ENCODE data around the gene TRAPPC12. TPM values are rescaled to one million over a fixed set of nuclear protein-coding genes. Genes with fewer than 3 reads are reported as not detected.

TRAPPC12 gene
- polyA plus RNA-seq, 1 donor from 2014 or later = 76.2 TPM

- H3K36me3 ChIP-seq (ENCODE audit: insufficient read depth, low read length) = no peaks in the 10 kb centered on the region
Measured at GRCh38 chr2:3516831-3517230, 137.3 kb downstream of the TRAPPC12 start.

DNA sequence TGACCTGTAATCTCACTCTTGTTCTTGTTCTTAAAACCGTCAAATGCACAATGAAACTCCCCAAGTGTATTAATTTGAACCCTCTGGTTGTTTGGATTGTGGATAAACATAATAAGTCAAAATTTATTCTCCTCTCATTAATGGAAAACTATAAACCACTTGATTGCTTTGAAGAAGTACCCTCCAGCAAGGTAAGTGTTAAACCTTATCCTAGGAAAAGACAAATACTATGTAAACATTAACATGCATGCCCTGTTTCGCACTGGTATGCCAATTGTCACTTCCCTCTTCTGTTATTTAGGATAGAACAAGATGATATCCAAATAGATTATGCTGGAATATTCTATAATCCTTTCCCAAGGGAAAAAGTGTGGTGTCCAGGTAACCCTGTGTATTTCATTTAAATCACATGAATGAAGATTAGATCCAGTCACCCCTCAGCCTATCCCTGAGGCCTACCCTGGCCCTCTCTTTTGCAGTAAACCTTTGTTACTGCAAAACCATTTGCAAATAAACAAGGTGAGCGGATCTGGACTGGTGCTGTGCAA, 138.5 kb downstream of the TRAPPC12 start:
- H3K9me3 ChIP-seq (ENCODE audit: low read length) = no peaks in the 10 kb centered on the region
- H3K36me3 ChIP-seq (ENCODE audit: insufficient read depth, low read length) = no peaks in the 10 kb centered on the region
- no peaks in the 10 kb centered on the region for H3K27me3 ChIP-seq (ENCODE audit: insufficient read depth, low read depth, low read length)
- no peaks in the 10 kb centered on the region for H4K20me1 ChIP-seq (ENCODE audit: insufficient read depth)
- no peaks in the 10 kb centered on the region for H3K79me2 ChIP-seq (replicated peaks; ENCODE audit: insufficient read depth, low read length)
- H2AFZ ChIP-seq (ENCODE audit: low read depth, low read length) = peak overlapping the region; percentile 94
- peak overlapping the region; percentile 83 for H3K4me3 ChIP-seq (ENCODE audit: low read length)
- H3K9me2 ChIP-seq (ENCODE audit: insufficient read depth, low read length) = no peaks in the 10 kb centered on the region
- H3K9ac ChIP-seq (ENCODE audit: low read length) = peak overlapping the region; percentile 95
- H3K27ac ChIP-seq (ENCODE audit: low read length) = peak overlapping the region; percentile 97
- H3K4me2 ChIP-seq (ENCODE audit: low read length) = peak overlapping the region; percentile 98
- H3F3A ChIP-seq (ENCODE audit: insufficient read depth, low read length, poor library complexity, severe bottlenecking) = no peaks in the 10 kb centered on the region
- TF ChIP-seq, protein P1, sequence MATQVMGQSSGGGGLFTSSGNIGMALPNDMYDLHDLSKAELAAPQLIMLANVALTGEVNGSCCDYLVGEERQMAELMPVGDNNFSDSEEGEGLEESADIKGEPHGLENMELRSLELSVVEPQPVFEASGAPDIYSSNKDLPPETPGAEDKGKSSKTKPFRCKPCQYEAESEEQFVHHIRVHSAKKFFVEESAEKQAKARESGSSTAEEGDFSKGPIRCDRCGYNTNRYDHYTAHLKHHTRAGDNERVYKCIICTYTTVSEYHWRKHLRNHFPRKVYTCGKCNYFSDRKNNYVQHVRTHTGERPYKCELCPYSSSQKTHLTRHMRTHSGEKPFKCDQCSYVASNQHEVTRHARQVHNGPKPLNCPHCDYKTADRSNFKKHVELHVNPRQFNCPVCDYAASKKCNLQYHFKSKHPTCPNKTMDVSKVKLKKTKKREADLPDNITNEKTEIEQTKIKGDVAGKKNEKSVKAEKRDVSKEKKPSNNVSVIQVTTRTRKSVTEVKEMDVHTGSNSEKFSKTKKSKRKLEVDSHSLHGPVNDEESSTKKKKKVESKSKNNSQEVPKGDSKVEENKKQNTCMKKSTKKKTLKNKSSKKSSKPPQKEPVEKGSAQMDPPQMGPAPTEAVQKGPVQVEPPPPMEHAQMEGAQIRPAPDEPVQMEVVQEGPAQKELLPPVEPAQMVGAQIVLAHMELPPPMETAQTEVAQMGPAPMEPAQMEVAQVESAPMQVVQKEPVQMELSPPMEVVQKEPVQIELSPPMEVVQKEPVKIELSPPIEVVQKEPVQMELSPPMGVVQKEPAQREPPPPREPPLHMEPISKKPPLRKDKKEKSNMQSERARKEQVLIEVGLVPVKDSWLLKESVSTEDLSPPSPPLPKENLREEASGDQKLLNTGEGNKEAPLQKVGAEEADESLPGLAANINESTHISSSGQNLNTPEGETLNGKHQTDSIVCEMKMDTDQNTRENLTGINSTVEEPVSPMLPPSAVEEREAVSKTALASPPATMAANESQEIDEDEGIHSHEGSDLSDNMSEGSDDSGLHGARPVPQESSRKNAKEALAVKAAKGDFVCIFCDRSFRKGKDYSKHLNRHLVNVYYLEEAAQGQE (IDR thresholded peaks at IDR 0.05; ENCODE audit: borderline replicate concordance) = no peak
- TF ChIP-seq, protein P2, sequence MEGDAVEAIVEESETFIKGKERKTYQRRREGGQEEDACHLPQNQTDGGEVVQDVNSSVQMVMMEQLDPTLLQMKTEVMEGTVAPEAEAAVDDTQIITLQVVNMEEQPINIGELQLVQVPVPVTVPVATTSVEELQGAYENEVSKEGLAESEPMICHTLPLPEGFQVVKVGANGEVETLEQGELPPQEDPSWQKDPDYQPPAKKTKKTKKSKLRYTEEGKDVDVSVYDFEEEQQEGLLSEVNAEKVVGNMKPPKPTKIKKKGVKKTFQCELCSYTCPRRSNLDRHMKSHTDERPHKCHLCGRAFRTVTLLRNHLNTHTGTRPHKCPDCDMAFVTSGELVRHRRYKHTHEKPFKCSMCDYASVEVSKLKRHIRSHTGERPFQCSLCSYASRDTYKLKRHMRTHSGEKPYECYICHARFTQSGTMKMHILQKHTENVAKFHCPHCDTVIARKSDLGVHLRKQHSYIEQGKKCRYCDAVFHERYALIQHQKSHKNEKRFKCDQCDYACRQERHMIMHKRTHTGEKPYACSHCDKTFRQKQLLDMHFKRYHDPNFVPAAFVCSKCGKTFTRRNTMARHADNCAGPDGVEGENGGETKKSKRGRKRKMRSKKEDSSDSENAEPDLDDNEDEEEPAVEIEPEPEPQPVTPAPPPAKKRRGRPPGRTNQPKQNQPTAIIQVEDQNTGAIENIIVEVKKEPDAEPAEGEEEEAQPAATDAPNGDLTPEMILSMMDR (IDR thresholded peaks at IDR 0.05; ENCODE audit: poor library complexity, severe bottlenecking) = no peak
- TF ChIP-seq MXI1 (conservative IDR thresholded peaks at IDR 0.05; ENCODE audit: poor library complexity, severe bottlenecking) = no peak
- TF ChIP-seq POLR2AphosphoS5 (IDR thresholded peaks at IDR 0.05) = no peak
- no peak for TF ChIP-seq EP300 (conservative IDR thresholded peaks at IDR 0.05; ENCODE audit: poor library complexity, severe bottlenecking)
- no peak for TF ChIP-seq TAF1 (IDR thresholded peaks at IDR 0.05; ENCODE audit: low read depth)
- TF ChIP-seq RAD21 (conservative IDR thresholded peaks at IDR 0.05) = no peak

More at GRCh38 chr2:3516831-3517230, 137.3 kb downstream of the TRAPPC12 start:
- Histone ChIP-seq H4K20me1 (ENCODE audit: insufficient read depth) (no peaks in the 10 kb centered on the region), H3K79me2 (replicated peaks; ENCODE audit: insufficient read depth, low read length) (no peaks in the 10 kb centered on the region), H2AFZ (ENCODE audit: low read depth, low read length) (no peak overlapping the region), H3K9ac (ENCODE audit: low read length) (no peak overlapping the region), H3K4me3 (ENCODE audit: low read length) (no peak overlapping the region), H3K9me2 (ENCODE audit: insufficient read depth, low read length) (no peaks in the 10 kb centered on the region), H3K4me2 (ENCODE audit: low read length) (no peak overlapping the region), H3F3A (ENCODE audit: insufficient read depth, low read length, poor library complexity, severe bottlenecking) (no peaks in the 10 kb centered on the region), H3K9me3 (ENCODE audit: low read length) (no peaks in the 10 kb centered on the region), H3K27me3 (ENCODE audit: insufficient read depth, low read depth, low read length) (no peaks in the 10 kb centered on the region), H3K27ac (ENCODE audit: low read length) (no peak overlapping the region)
- TF ChIP-seq SMC3 (conservative IDR thresholded peaks at IDR 0.05; ENCODE audit: poor library complexity) = no peak
- no peak for TF ChIP-seq RAD21 (conservative IDR thresholded peaks at IDR 0.05)
- TF ChIP-seq, protein P1 (IDR thresholded peaks at IDR 0.05; ENCODE audit: borderline replicate concordance) = no peak
- no peak for TF ChIP-seq EP300 (conservative IDR thresholded peaks at IDR 0.05; ENCODE audit: poor library complexity, severe bottlenecking)
- TF ChIP-seq, protein P2 (IDR thresholded peaks at IDR 0.05; ENCODE audit: poor library complexity, severe bottlenecking) = no peak
- no peak for TF ChIP-seq POLR2AphosphoS5 (IDR thresholded peaks at IDR 0.05)
- TF ChIP-seq MXI1 (conservative IDR thresholded peaks at IDR 0.05; ENCODE audit: poor library complexity, severe bottlenecking) = no peak
- TF ChIP-seq TAF1 (IDR thresholded peaks at IDR 0.05; ENCODE audit: low read depth) = no peak
- no peak for TF ChIP-seq EZH2 (IDR thresholded peaks at IDR 0.05; ENCODE audit: borderline replicate concordance, insufficient read depth, low read length, poor library complexity, severe bottlenecking)
